Loucy (cell line): Measurements from ENCODE around the gene SEC11A.

ENCODE experiments used
- H2AFZ ChIP-seq: fragments of 200-600 bp; sonication (generic); 2 replicates; pipeline ENCODE4 v1.6.0; 2016; ENCODE audit warnings: antibody characterized with exemption, mild to moderate bottlenecking, low read length, moderate library complexity
- H3F3A ChIP-seq: fragments of 200-600 bp; 2 replicates; pipeline ENCODE4 v1.6.0; 2016; ENCODE audit warnings: antibody characterized with exemption, low read depth, mild to moderate bottlenecking
- H3K27me3 ChIP-seq: fragments of 200-600 bp; sonication (generic); 2 replicates; pipeline ENCODE4 v1.6.1; 2014; ENCODE audit warnings: low read length, mild to moderate bottlenecking; ENCODE audit not compliant: insufficient read depth, poor library complexity, severe bottlenecking
- H3K36me3 ChIP-seq: fragments of 200-600 bp; sonication (generic); 2 replicates; pipeline ENCODE4 v1.6.1; 2016; ENCODE audit warnings: low read length; ENCODE audit not compliant: insufficient read depth
- H3K4me1 ChIP-seq: fragments of 200-600 bp; sonication (generic); 2 replicates; pipeline ENCODE4 v1.5.1; 2014; ENCODE audit warnings: low read length, mild to moderate bottlenecking; ENCODE audit not compliant: insufficient read depth, poor library complexity, severe bottlenecking
- H3K4me2 ChIP-seq: fragments of 200-600 bp; sonication (generic); 2 replicates; pipeline ENCODE4 v1.6.0; 2014; ENCODE audit warnings: antibody characterized with exemption, low read length, low read depth, mild to moderate bottlenecking; ENCODE audit not compliant: poor library complexity, severe bottlenecking
- H3K4me3 ChIP-seq: fragments of 200-600 bp; sonication (generic); 2 replicates; pipeline ENCODE4 v1.5.1; 2014; ENCODE audit warnings: low read length, mild to moderate bottlenecking, mixed read lengths; ENCODE audit not compliant: poor library complexity, severe bottlenecking
- H3K79me2 ChIP-seq: fragments of 200-600 bp; sonication (generic); 2 replicates; pipeline ENCODE4 v1.6.1; 2014; ENCODE audit warnings: low read length; ENCODE audit not compliant: insufficient read depth
- H3K9ac ChIP-seq: fragments of 200-600 bp; sonication (generic); 2 replicates; pipeline ENCODE4 v1.6.0; 2014; ENCODE audit warnings: mild to moderate bottlenecking, low read depth, low read length, moderate library complexity; ENCODE audit not compliant: poor library complexity, severe bottlenecking
- H3K9me2 ChIP-seq: fragments of 200-600 bp; sonication (generic); replicated peaks from 2 replicates; pipeline ENCODE4 v1.6.1; 2016; ENCODE audit warnings: low read depth, low read length, mixed read lengths
- H3K9me3 ChIP-seq: fragments of 200-600 bp; sonication (generic); 2 replicates; pipeline ENCODE4 v1.6.1; 2014; ENCODE audit warnings: mild to moderate bottlenecking, antibody characterized with exemption, low read length, low read depth; ENCODE audit not compliant: insufficient read depth
- H4K20me1 ChIP-seq: fragments of 200-600 bp; sonication (generic); 2 replicates; pipeline ENCODE4 v1.6.0; 2014; ENCODE audit warnings: antibody characterized with exemption, low read length, mild to moderate bottlenecking; ENCODE audit not compliant: insufficient read depth, poor library complexity, severe bottlenecking
- CTCF ChIP-seq: fragments of 200-600 bp; sonication (generic); conservative IDR thresholded peaks from 2 replicates; pipeline ENCODE4 v1.5.1; 2014; ENCODE audit warnings: mild to moderate bottlenecking, antibody characterized with exemption, low read length
- EZH2phosphoT487 ChIP-seq: fragments of 200-600 bp; IDR thresholded peaks from 2 replicates; pipeline ENCODE4 v1.6.1; 2018; ENCODE audit warnings: antibody characterized with exemption, mild to moderate bottlenecking, moderate library complexity, borderline replicate concordance

Gene SEC11A

GRCh38 chr15:84656972-84657371, 59.0 kb downstream of the SEC11A start:
- Histone ChIP-seq H3F3A (no peaks in the 10 kb centered on the region), H3K9ac (no peak overlapping the region)

GRCh38 chr15:84654689-84655453, 61.1 kb downstream of the SEC11A start:
- peak overlapping the region; percentile 97 for H2AFZ ChIP-seq
- peak; percentile 79 for TF ChIP-seq CTCF
- TF ChIP-seq EZH2phosphoT487: no peak

More at GRCh38 chr15:84656972-84657371, 59.0 kb downstream of the SEC11A start:
- Histone ChIP-seq H3K4me1 (peaks cover 26% of the 10 kb centered on the region), H3K36me3 (no peaks in the 10 kb centered on the region), H3K4me2 (no peak overlapping the region), H3K9me2 (no peaks in the 10 kb centered on the region), H3K9me3 (no peaks in the 10 kb centered on the region), H3K4me3 (no peak overlapping the region), H3K79me2 (peaks cover 19% of the 10 kb centered on the region), H4K20me1 (no peaks in the 10 kb centered on the region), H2AFZ (no peak overlapping the region), H3K27me3 (no peaks in the 10 kb centered on the region)
- TF ChIP-seq EZH2phosphoT487: no peak
- no peak for TF ChIP-seq CTCF

GRCh38 chr15:84653910-84654688, 61.8 kb downstream of the SEC11A start, which contains the start of gene WDR73:
TSS of gene WDR73 (minus strand) at chr15:84654283. CDS start at chr15:84654274, 9 bp downstream.
- Histone ChIP-seq H3K36me3 (no peaks in the 10 kb centered on the region; the same call in 1 of the 2 replicates), H3K4me2 (peak within 1 kb of the TSS; percentile 88), H3K9ac (peak within 1 kb of the TSS; percentile 91), H3K4me1 (peaks cover 26% of the 10 kb centered on the region), H4K20me1 (no peaks in the 10 kb centered on the region), H3K4me3 (peak within 1 kb of the TSS; percentile 85), H3K9me2 (no peaks in the 10 kb centered on the region), H3K79me2 (peaks cover 19% of the 10 kb centered on the region), H3F3A (no peaks in the 10 kb centered on the region), H2AFZ (peak within 1 kb of the TSS; percentile 97), H3K9me3 (no peaks in the 10 kb centered on the region), H3K27me3 (no peaks in the 10 kb centered on the region)
- no peak for TF ChIP-seq CTCF
- TF ChIP-seq EZH2phosphoT487: no peak

More at GRCh38 chr15:84654689-84655453, 61.1 kb downstream of the SEC11A start:
- H3F3A ChIP-seq: no peaks in the 10 kb centered on the region
- no peaks in the 10 kb centered on the region; the same call in 1 of the 2 replicates for H3K36me3 ChIP-seq
- peak overlapping the region; percentile 88 for H3K4me2 ChIP-seq
- H3K4me3 ChIP-seq: peak overlapping the region; percentile 85
- no peaks in the 10 kb centered on the region for H3K9me2 ChIP-seq
- peaks cover 26% of the 10 kb centered on the region for H3K4me1 ChIP-seq
- no peaks in the 10 kb centered on the region for H4K20me1 ChIP-seq
- peaks cover 19% of the 10 kb centered on the region for H3K79me2 ChIP-seq
- H3K27me3 ChIP-seq: no peaks in the 10 kb centered on the region
- peak overlapping the region; percentile 91 for H3K9ac ChIP-seq
- H3K9me3 ChIP-seq: no peaks in the 10 kb centered on the region
